IPS-18c (cell line): Measurements from ENCODE around the gene KDM4B.

Experiments used
- H3K4me3 ChIP-seq: 2 replicates; pipeline ENCODE4 v1.7.0; 2013; ENCODE audit warnings: low read depth, mild to moderate bottlenecking, low read length, moderate library complexity; ENCODE audit not compliant: insufficient read depth
- H3K9me3 ChIP-seq: one replicate; pipeline ENCODE4 v1.6.1; 2013; ENCODE audit warnings: mild to moderate bottlenecking, low read length, moderate library complexity; ENCODE audit not compliant: control insufficient read depth, insufficient read depth

The KDM4B gene

DNA sequence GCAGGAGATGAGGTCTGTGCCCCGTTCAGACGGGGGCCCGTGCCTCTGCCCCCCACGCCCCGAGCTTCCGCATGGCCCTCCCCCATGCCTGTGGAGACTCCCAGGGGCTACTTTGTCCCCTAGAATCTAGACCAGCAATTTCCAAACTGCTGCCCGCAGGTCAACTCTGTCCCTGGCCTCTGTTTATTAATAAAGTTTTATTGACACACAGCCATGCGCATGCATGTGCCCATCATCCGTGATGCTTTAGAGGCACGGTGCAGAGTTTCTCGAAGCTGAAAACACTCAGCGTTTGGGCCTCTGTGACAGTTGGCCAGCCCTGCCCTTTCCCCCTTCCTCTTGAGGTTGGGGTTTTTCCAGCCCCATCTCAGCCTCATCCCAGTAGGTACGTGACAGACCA lies 140.0 kb downstream of the KDM4B start:
- no peaks in the 10 kb centered on the region for H3K9me3 ChIP-seq

DNA sequence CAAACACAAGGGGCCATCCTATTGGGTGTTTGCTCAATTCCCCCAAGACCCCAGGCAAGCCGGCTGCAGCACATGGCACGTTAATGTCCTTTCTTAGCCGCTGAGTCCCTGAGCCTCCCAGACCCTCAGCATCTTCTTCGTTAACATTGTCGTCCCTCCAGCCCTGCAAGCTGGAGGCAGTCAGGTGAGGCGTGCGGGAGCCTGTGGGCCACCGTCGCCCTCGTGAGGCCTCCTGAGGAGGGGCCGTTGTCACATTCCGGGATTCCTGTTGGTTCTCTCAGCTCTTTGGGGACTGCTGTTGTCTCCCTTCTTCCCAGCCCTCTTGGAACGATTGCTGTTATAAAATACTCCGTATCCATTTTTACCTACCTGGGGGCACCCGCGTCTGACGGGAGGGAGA lies 140.6 kb downstream of the KDM4B start:
- Histone ChIP-seq H3K4me3 (no peak overlapping the region), H3K9me3 (no peaks in the 10 kb centered on the region)

More for the DNA sequence above, 140.0 kb downstream of the KDM4B start:
- H3K4me3 ChIP-seq, result no peak overlapping the region

DNA sequence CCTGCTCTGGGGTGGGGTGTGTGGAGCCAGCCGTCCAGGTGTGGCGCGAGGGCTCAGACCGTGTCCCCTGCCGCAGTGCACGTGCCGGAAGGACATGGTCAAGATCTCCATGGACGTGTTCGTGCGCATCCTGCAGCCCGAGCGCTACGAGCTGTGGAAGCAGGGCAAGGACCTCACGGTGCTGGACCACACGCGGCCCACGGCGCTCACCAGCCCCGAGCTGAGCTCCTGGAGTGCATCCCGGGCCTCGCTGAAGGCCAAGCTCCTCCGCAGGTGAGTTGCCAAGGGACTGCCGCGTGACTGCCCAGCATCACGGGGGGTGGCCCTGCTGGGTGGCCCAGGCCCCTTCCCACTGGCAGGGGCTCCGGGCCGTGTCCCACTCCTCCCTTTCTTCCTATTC lies 141.6 kb downstream of the KDM4B start:
- H3K4me3 ChIP-seq, result no peak overlapping the region
- no peaks in the 10 kb centered on the region for H3K9me3 ChIP-seq

- H3K9me3 ChIP-seq, result no peaks in the 10 kb centered on the region
- no peak overlapping the region for H3K4me3 ChIP-seq
Measured at GRCh38 chr19:5111051-5111450, 142.1 kb downstream of the KDM4B start.

- H3K9me3 ChIP-seq, result no peaks in the 10 kb centered on the region
- H3K4me3 ChIP-seq, result no peak overlapping the region
Measured at GRCh38 chr19:5112175-5112574, 143.3 kb downstream of the KDM4B start.

DNA sequence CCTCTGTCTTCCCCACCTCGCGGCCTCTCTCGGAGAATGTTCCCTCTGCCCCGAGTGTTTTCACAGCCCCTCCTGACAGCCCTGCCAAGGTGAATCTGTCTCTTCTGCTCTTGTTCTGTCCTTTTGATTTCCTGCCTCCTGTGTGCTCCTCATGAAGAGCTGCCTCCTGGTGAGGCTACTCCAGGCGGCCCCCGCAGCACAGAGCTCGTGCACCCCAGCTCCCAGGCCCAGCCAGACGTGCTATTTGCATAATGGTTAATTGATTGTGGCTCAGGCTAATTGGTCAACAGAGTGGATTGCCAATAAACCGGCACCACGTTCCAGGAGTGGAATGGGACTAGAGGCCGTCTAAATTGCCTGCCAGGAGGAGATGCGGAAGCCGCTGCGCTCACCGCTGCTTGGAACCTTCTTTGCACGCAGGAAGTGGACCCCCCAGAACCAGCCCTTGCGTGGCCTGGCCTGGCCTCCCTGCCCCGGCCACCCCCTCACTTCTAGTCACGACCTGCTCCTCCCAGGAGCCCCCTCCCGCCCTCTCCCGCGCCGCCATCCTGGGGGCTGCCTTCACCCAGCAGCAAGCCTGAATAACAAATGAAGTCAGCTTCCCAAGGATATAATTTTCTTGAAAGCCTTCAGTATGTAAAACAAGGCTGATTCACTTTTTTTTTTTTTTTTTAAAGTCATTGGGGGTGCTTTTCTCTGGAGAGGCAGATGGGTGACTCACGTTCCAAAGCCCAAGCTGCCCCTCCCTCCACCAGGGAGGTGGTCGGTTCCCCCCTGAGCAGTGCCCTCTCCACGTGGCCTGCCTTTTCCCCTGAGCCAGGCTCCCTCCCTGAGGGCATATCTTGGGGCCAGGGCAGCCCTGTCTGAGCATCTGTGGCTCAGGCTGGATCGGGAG lies 144.0 kb downstream of the KDM4B start:
- H3K4me3 ChIP-seq, result no peak overlapping the region
- no peaks in the 10 kb centered on the region for H3K9me3 ChIP-seq

DNA sequence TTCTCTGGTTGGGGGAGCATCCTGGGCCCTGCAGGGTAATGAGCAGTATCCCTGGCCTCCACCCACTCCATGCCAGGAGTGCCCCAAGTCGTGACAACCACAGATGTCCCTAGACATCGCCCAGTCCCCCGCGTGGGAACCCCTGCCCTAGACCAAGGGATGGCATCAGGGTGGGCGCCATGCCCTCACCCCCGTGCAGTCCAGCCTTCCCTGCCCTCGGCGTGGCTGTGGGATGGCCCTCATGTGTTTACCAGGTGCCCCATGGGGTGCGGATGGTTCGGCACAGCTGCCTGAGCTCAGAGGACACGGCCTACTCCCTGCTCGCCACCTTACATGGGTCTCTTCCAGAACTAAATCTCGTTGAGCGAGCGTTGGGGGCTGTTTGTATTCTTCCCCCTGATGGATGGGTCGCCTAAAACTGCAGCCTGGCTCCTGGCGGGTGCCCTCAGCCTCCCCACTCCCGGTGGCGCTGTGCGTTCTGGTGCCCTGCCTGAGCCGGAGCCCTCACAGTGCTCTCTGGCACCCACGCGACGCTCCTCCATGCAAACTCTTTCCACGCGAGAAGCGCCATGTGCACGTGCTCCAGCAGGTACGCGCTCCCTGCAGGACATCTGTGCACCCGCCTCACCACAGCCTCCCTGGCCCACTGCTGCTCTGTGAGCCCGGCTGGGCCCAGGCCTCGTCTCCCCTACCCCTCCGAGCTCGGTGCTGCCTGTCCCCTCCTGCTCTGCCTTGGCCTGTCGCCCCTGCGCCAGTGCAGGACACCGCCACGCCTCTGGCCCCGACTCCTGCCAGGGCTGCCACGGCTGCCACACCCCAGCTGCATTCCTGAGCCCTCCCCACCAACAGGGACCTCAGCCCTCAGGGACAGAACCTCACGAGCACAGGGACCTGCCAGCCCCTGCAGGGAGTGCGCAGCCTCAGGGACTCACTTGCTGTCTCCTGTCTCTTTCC lies 145.0 kb downstream of the KDM4B start:
- H3K9me3 ChIP-seq, result no peaks in the 10 kb centered on the region
- no peak overlapping the region for H3K4me3 ChIP-seq

DNA sequence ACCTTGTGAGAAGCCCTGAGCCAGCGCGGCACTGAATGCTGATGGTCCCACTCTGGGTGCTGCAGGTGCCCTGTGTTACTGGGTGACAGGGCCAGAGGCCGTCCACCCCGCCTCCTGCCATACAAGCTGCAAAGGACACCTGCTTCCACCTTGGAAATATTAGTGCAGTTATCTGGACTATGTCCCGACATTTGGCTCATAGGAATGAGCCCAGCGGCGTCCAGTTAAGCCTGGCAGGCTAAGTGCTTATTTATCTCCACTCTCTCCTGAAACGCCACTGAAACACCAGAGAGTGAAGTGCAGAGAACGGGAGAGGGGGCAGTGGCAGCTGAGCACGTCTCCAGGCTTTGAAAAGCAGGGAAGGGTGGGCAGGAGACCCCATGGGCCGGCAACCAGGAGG lies 145.8 kb downstream of the KDM4B start:
- Histone ChIP-seq H3K4me3 (no peak overlapping the region), H3K9me3 (no peaks in the 10 kb centered on the region)

DNA sequence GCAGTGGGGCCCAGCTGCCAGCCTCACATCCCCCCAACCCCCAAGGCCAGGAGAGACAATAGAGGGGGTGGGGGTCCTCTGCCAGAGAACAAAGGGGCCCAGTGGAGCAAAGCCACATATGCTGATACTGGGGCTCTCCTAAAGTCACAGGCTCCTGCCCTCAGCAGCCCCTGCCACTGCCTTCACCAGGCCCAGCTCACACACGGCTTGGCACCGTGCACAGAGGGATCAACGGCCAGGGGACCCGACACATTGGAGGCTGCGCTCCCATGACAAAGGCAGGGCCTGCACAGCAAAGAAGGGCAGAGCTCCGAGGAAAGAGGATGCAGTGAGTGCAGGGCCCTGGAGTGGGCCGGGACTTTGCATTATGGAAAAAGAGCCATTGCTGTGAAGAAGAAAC lies 146.4 kb downstream of the KDM4B start:
- H3K9me3 ChIP-seq, result no peaks in the 10 kb centered on the region

GRCh38 chr19:5115771-5116202 lies 146.9 kb downstream of the KDM4B start:
- Histone ChIP-seq H3K9me3 (no peaks in the 10 kb centered on the region), H3K4me3 (no peak overlapping the region)

More for the DNA sequence above, 146.4 kb downstream of the KDM4B start:
- H3K4me3 ChIP-seq, result no peak overlapping the region

DNA sequence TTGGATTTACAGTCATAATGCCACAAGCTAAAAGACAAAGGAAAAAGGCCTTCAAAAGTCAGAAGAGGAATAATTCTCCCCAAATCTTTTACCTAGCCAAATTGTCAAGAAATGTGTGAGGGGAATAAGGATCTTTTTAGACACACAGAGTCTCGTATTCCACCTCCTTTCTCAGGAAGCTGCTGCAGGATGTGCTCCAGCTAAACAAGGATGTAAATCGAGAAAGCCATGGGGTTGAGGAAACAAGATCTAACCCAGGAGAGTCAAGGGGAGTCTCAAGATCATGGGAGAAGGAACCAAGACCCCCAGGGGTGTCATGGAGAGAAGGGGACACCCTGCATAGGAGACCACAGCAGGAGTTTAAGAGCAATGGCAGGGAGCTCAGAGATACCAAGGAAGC lies 147.4 kb downstream of the KDM4B start:
- no peak overlapping the region for H3K4me3 ChIP-seq
- no peaks in the 10 kb centered on the region for H3K9me3 ChIP-seq

- Histone ChIP-seq H3K9me3 (no peaks in the 10 kb centered on the region), H3K4me3 (no peak overlapping the region; the same call in 1 of the 2 replicates)
Measured at GRCh38 chr19:5117421-5117820, 148.5 kb downstream of the KDM4B start.

DNA sequence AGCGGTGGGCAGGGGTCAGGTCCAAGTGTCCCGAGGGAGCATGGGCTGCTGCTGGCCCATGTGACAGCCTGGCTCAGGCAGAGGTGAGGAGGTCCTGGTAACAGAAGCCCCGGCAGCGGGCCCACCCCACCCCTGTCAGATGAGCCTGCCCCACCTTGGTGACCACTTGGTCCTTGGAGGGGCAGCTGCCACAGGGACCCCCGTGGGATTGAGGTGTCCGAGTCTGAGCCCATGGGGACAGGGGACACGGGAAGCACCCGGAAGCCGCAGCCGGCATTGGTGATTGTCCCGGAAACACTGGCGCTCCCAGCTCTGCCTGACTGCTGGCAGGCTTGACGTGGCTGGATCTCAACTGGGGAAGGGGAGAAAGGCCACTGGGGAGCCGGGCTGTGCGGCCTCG lies 149.1 kb downstream of the KDM4B start:
- Histone ChIP-seq H3K4me3 (no peak overlapping the region), H3K9me3 (no peaks in the 10 kb centered on the region)

DNA sequence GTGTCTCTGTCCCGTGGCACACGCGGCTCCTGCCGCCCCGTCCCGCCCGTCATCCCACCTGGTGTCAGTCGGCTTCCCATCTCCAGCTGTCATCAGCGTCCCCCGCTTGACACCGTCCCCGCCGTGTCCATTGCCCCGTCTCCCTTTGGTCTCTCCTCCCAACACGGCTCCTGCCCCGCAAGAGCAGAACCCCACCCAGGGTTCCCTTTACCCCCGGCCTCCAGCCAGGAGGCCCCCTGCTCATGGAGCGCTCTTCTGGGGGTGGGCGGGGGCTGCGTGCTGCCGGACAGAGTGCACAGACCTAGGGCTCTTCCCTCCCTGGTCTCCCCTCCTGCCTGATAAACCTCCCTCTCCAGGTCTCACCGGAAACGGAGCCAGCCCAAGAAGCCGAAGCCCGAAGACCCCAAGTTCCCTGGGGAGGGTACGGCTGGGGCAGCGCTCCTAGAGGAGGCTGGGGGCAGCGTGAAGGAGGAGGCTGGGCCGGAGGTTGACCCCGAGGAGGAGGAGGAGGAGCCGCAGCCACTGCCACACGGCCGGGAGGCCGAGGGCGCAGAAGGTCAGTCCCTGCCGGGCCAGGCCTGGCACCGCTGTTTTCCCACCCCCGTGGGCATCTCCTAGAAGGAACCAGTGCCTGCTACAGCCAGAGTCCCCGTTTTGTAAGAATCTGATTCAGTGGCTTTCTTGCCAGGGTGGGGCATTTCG lies 150.5 kb downstream of the KDM4B start:
- H3K4me3 ChIP-seq, result no peak overlapping the region
- H3K9me3 ChIP-seq, result no peaks in the 10 kb centered on the region

- no peaks in the 10 kb centered on the region for H3K9me3 ChIP-seq
- no peak overlapping the region for H3K4me3 ChIP-seq
Measured at GRCh38 chr19:5120321-5120720, 151.4 kb downstream of the KDM4B start.

GRCh38 chr19:5120833-5121232 lies 151.9 kb downstream of the KDM4B start:
- Histone ChIP-seq H3K9me3 (no peaks in the 10 kb centered on the region), H3K4me3 (no peak overlapping the region)
